C4-2B (cell line): ENCODE data around the gene TEX28.

ENCODE experiments used
- CTCF ChIP-seq: fragments of 450-650 bp; conservative IDR thresholded peaks from 2 replicates; pipeline ENCODE4 v1.5.1; 2017; ENCODE audit warnings: mild to moderate bottlenecking
- ZFX ChIP-seq: fragments of 450-650 bp; IDR thresholded peaks from 2 replicates; pipeline ENCODE4 v1.6.1; 2017

- no peak for TF ChIP-seq CTCF
- no peak for TF ChIP-seq ZFX
These were observed 33.7 kb upstream of the TEX28 start for GRCh38 chrX:154328646-154329045.
